ENCODE results near the gene VSTM2L.

Gene VSTM2L

DNA sequence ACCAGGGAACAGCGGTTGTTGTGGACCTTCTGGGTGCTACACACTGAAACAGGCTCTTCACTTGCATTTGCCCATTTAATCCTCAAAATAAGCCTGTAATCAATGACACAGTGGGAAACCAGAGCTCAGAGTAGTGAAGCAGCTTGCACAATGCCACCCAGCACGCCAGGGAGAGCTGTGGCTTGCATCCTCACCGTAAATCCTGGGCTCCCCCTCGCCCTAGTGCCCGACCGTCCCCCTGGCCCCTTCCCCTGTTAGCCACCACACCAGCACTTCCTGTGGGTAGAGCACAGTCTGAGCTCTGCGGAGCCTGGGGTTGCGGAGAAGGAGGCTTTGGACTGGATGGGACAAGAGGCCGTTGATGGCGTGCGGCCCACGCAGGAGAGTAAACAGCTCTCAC lies 14.5 kb downstream of the VSTM2L start:
- no peak for DNase-seq (ENCODE audit: low read depth in 2 of 2, low spot score in 1 of 2)

DNA sequence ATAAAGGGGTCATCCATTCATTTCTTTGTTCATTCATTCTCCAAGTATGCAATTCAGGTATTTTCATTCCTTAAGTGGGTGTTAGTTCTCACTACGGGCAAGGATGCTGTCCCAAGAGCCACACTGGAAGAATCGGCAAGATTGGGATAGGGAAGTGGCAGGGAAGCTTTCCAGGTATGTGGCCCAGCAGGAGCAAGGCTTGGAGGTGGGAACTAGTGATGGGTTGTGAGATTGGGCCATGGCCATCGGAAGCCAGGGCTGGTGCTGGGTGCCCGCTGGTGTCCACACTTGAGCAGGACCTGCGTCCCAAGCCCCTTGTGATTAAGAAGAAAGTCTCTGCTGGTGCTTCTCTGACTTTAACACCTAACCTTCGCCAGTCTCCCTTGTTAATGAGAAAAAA lies 15.1 kb downstream of the VSTM2L start:
- DNase-seq (ENCODE audit: low read depth in 2 of 2, low spot score in 1 of 2) = no peak

DNA sequence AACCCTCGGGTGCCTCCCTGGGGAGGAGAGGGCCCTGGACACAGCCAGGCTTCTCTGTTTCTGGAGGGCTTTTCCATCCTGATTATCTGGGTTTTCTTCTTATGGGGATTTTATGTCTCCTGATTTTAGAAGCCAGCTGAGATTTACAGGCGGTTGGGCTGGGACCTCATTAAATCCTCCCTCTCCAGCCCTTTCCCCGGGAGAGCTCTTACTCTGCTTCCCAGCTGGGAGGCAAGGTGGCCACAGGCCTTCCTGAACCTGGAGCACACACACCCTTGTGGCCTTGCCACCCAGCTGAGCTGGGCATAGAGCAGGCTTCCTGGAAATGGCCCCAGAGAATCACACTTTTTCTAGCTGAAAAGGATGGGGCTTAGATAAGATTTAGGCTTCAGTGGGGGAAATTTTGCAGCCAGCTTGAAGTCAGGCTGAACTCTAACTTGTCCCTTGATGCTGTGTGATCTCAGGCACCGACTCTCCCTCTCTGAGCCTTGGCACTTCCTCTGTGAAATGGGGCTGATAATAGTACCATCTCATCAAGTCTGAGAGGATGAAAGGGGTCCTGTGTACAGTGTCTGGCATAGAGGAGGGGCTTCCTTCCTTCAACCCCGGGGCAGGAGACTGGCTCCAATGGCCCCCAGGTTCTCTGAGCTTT lies 16.6 kb downstream of the VSTM2L start:
- no peak for DNase-seq (ENCODE audit: low read depth in 2 of 2, low spot score in 1 of 2)

DNA sequence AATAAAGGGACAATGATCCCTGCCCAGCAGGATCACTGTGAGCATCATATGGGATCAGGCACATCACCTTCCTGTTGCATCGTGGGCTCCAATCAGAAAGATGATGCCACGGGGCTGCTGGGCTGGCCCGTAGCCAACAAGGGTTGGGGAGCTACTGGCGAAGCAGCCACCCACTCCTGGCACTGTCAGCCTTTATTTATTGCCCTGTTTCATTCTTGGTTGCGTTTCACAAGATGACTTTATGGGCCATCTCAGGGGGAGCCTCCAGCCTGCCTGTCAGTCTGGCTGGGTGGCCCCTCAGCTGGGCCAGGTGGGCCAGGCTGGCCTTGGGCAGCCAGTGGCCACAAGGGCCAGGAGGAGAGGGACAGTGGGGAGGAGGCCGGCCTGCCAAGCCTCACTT lies 17.3 kb downstream of the VSTM2L start:
- no peak for DNase-seq (ENCODE audit: low read depth in 2 of 2, low spot score in 1 of 2)

DNA sequence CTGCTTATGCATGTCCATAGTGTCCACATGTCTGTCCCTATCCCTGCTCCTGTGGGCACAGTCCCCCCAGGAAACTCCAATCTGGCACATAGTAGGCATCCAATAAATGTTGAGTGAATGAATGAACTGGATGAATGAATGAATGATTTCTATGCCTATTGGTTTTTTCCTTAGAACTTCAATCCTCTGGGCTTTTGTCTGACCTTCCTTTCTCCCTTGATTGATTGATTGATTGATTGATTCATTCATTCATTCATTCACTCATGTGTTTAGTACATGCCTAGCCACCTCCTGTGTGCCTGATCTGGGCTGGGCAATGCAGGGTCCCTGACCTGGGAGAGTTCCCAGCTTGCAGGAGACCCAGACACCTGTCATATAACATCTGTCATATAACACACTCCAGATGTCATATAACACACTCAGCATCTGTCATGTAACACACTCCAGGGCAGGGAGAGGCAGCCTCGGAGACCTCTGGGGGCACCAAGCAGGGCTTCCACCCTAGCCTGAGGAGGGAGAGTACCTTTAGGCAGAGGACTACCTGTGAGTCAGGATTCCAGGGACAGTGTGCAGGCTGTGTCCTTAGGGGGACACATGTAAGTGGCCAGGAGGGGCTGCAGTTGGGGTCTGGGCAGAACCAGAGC lies 17.9 kb downstream of the VSTM2L start:
- DNase-seq (ENCODE audit: low read depth in 2 of 2, low spot score in 1 of 2) = no peak

DNA sequence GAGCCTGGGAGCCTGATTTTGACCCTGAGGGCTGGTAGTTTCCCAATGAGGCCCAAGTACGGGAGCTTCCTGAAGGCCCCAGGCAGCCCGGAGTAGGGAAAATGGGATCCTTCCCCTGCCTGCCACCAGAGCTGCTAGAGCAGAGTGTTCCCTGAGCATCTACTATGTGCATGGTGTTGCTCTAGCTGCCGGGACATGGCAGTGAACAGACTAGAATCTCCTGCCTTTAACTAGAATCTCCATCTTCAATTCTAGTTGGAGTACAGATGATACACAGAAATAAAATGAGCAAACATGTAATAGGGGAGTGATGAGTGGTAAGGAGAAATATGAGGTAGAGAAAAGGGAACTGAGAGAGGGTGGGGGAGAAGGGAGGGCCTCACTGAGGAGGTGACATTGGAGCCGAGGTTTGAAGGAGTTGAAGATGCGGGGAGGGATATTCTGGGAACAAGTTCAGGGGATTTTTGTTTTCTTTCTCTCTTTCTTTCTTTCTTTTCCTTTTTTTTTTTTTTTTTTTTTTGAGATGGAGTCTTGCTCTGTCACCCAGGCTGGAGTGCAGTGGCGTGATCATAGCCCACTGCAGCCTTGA lies 18.5 kb downstream of the VSTM2L start:
- no peak for DNase-seq (ENCODE audit: low read depth in 2 of 2, low spot score in 1 of 2)

DNA sequence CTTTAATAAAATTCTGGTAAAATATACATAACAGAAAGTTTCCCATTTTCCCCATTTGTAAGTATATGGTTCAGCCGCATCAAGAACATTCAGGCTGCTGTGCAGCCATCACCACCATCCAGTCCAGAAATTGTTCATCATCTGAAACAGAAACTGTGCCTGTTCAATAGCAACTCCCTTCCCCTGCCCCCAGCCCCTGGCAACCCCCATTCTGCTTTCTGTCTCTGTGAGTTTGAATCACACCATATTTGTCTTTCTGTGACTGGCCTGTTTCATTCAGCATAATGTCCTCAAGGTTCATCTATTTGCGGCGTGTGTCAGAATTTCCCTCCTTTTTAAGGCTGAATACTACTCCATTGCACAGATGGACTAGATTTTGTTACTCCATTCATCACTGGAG lies 19.1 kb downstream of the VSTM2L start:
- DNase-seq (ENCODE audit: low read depth in 2 of 2, low spot score in 1 of 2) = no peak

DNA sequence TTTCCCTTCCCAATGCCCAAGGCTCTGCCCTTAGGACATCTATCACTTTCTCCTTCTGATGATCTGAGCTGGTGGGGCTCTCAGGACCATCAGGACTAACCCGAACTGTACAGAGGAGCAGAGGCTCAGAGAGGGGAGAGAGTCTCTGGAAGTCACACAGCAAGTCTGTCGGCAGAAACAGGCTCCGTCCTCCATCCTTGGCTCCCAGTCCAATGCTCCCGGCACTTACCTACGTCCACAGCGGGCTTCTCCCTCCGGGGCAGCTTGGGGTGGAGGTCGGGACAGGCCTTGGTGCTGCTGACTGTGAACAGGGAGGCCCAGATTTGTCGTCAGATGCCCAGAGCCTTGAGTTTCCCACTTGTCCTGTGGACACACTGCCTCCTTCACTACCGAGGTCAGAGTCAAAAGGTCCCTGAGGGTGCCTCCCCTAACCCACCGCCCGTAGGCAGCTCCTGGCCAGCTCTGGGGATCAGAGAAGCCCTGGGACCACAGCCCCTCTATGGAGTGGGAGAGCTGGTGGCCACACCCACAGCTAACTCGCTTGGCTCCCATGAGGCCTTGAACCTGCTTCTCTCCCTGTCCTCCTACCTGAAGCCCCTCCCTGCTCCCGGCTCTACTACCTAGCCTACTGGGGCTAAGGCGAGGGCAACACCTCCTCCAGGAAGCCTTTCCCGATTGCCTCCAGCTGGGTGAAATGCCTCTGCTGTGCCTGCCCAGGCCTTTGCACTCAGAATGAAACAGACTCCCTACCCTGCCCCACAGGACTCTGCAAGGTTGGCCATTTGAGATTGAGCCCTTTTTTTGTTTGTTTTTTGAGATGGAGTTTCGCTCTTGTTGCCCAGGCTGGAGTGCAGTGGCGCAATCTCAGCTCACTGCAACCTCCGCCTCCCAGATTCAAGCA lies 22.6 kb downstream of the VSTM2L start:
- DNase-seq (ENCODE audit: low read depth in 2 of 2, low spot score in 1 of 2) = no peak

DNA sequence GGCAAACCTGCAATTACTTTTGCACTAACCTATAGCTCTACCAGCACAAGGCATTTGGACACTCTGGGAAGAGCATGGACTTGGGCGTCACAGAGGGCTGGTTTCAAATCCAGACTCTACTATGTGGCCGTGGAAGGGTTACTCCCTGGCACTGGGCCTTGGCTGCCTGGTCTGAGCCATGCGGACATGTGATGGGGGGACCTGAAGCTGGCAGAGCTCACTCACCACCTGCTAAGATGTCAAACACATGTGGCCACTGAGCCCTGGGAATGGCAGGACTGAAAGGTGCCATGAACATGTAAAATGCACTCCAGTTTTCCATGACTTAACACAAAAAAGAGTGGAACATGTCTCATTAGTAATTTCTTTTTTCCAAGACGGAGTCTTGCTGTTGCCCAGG lies 23.7 kb downstream of the VSTM2L start:
- DNase-seq (ENCODE audit: low read depth in 2 of 2, low spot score in 1 of 2) = no peak

DNA sequence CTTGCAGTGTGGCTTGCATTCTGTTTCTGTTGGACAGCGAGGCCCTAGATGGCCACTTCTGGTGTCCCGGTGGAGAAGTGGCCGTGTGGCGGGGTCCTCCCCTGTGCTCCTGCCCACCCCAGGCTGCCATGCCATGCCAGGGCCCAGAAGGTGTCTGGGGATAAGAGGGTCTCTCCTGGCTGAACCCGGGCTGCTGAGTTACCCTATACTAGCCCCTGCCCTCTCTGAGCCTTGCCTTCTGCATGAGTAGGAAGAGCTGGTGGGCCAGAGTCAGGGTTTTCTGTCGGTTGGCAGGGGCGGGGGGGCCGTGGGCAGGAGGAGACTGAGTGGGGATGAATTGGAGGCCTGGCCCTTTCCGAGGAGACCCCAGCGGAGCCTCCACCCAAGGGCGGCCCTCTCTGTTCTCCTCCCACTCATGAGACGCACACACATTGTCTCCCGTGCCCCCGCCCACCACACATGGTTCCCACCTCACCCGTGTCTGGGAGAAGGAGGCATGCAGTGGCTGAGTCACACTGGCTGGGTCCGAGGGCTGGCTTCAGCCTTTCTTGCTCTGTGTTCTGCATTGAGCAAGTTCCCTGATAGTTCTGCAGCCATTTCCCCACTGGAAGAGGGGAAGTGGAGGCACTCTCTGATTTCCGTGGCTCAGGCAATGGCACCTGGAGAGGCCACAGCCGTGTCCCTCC lies 24.6 kb downstream of the VSTM2L start:
- no peak for DNase-seq (ENCODE audit: low read depth in 2 of 2, low spot score in 1 of 2)

DNA sequence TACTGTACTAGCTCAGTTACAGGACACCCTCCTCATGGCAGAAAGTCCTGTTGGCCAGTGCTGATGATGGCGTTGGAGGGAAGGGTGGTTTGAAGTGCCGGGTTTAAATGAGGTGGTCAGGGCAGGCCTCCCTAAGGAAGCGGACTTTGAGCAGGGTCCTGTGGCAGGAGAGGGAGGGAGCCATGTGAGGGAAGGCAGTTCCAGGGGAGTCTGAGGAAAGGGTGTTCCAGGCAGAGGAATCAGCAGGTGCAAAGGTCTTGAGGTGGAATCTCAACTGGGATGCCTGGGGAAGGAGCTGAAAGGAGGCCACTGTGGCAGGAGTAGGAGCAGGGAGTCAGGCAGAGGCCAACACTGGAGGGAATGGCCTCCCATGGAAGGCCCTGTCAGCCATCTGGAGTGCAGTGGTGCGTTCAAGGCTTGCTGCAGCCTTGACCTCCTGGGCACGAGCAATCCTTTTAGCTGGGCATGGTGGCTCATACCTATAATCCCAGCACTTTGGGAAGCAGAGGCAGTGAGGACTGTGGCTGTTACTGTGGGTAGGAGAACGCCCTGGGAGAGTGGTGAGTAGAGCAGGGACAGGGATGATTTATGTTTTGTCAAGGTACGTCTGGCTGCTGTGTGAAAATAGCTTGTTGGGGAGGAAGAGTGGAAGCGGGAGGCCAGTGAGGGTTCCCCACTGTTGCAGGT lies 26.2 kb downstream of the VSTM2L start:
- no peak for DNase-seq (ENCODE audit: low read depth in 2 of 2, low spot score in 1 of 2)

DNA sequence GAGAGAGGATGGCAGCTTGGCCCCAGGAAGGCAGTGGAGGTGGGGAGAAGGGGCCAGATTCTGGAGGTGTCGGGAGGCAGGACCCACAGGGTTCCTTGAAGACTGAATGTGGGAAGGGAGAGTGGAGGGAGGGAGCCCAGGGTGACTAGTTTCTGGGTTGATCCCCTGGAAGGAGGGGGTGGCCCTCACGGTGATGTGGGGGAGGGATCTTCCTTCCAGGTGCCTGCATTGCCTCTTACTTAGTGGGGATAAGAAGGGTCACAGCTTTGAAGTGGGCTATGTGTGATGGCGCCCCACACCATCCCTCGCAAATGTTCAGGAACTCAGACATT lies 26.7 kb downstream of the VSTM2L start:
- no peak for DNase-seq (ENCODE audit: low read depth in 2 of 2, low spot score in 1 of 2)

DNA sequence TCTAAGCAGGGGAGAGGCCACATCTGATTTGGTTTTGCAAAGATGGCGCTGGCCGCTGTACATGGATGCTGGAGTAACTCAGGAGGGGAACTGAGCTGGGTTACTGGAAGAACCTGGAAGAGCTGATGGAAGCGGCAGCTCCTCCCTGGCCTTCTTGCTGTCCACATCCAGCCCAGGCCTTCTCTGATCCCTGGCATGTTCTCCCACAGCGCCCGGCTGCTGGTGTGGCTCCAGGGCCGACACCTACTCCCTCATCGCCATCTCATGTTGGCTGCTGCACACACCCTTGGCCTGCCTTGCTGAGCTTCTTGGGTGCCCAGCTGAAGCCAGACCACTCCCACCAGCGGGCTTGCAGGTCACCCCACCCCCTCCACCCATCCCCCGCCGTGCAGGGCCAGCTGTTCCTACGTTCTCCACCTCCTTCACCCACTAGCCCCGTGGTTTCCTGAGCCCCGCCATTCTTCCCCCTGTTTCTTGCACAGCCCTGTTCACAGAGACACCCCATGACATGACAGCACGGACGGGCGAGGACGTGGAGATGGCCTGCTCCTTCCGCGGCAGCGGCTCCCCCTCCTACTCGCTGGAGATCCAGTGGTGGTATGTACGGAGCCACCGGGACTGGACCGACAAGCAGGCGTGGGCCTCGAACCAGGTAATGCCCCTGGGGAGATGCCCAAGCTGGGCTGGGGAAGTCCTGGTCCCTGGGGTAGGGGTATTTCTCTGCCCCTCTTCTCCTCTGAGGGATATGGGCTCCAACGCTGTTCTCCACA lies 28.4 kb downstream of the VSTM2L start:
- DNase-seq (ENCODE audit: low read depth in 2 of 2, low spot score in 1 of 2) = no peak

DNA sequence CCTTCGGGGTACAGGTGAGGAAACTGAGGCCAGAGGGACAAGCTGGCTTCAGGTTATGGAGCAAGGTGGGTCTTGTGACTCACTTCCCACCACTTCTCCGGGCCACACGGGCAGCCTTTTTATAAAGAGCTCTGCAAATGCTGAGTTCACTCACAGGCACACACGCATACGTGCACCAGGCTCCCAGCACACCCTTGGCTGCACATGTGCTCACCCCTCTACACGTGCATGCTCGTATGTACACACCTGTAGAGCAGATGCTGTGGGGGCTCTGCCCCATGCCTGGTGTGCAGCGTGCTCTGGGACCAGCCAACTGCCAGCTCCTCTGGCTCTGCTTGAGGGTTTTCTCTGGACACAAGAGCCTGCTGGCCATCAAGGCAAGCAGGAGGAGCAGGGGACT lies 29.1 kb downstream of the VSTM2L start:
- no peak for DNase-seq (ENCODE audit: low read depth in 2 of 2, low spot score in 1 of 2)

DNA sequence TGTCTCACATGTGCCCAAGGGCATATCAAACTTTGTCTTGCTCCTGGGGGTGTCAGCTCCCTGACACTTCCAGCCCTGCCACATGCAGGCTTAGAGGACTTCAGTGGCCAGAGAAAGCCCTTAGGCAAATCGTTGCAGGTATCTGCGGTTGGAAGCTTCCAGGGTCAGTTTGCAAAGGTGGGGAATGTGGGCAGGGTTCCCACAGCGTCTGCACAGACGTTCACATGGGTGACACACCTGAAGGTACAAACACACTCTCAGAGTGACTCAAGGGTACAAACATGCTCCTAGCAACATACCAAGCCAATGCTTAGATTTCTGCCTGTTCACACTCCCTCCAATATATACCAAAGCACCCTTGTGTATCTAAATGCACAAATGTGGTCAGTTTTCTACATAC lies 30.0 kb downstream of the VSTM2L start:
- no peak for DNase-seq (ENCODE audit: low read depth in 2 of 2, low spot score in 1 of 2)

DNA sequence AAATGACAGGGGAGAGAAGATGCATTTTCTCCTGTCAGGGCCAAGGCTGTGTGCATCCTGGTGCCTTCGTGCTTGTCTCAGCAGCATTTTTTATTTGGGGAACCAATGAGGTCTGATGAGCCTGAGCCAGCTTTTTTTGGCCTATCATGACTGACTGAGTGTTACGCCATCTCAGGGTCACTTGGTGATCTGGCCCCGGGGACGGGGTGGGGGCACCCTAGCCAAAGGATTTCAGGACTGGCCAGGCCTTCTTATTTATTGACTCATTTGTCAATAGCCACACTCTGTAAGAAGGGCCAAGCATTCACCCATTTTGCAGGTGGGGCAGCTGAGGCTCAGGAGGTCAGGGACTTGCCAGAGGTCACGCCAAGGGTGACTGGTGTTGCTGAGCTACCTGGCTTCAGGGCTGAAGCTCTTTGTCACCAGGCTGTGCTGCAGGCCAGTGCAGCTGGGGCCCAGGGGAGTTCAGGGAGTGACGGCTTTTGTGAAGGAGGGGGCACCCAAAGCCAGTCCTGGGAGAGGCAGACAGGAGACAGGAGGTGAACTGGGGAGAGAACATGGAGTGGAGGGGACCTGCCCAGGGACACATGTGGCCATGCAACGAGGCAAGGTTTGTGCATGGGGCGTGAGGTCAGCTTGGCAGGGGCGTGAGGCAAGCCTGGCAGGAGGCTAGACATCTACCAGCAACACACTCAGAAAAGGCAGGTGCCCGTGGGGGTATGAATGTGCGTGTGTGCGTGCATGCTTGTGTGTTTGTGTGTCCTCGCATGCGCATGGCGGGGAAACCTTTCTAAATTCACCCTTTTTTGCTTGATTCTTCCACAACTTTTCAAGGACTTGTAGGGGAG lies 31.1 kb downstream of the VSTM2L start:
- no peak for DNase-seq (ENCODE audit: low read depth in 2 of 2, low spot score in 1 of 2)

DNA sequence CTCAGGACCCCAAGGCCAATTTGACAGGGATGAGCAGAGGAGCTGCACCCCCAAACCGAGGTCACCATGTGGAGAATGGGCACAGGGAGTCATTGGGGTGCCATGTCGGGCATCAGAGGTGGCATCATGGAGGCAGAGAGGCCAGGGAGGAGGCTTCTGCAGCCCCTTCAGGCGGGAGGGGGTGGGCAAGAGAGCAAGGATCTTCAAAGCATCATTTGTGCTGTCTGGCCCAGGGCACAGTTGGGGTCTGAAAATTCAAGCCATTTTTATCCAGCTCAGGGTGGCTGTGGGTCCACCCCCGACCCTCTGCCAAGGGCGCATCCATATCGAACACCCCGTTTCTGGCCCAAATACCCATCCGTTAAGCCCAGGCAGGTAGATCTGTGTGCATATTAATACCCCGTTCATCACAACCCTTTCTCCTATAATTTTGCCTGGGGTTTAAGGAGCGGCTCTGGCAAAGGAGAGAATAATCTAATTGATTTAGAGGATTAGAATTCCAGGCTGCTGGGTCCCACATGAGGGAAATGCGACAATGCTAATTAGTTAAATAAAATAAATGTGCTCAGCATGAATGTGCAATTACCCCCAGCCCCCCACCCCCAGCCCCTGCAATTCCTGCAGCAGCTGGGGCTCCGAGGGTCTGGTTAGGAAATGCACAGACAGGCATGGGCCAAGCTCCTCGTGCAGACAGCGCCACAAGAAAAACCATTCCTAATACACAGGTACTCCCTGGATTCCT lies 31.9 kb downstream of the VSTM2L start:
- DNase-seq (ENCODE audit: low read depth in 2 of 2, low spot score in 1 of 2) = no peak

DNA sequence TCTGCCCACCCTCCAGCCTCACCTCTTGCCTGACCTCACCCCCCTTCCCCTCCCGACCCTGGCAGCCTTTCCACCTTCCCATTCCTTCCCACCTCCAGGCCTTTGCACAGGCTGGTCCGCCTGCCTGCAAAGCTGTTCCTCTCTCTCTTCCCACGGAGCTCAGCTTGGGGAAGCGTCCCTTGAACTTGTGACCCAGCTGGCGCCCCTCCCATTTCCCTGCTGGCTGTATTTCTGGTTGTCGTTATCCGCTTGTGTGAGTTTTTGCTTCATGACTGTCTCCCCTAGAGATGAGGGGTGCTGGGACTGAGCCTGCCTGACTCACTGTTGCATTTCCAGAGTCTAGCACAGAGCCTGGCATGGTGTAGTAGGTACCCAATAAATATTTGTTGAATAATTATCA lies 32.5 kb downstream of the VSTM2L start:
- DNase-seq (ENCODE audit: low read depth in 2 of 2, low spot score in 1 of 2) = no peak

DNA sequence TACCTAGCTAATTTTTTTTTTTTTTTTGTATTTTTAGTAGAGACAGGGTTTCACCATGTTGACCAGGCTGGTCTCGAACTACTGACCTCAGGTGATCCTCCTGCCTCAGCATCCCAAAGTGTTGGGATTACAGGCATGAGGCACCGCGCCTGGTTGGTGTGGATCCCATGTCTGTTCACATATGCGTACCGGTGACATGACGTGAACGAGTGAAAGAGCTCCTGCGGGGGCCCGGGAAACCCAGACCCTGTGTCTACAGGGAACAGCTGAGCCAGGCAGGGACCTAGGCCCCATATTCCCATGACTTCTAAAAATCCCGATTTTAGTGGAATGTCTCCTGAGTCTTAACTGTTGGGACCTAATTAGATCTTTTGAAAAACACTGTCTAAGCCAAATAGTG lies 33.1 kb downstream of the VSTM2L start:
- DNase-seq (ENCODE audit: low read depth in 2 of 2, low spot score in 1 of 2) = no peak
